H1 (cell line): ENCODE results near the gene PTPMT1. TPM values are rescaled to one million over a fixed set of nuclear protein-coding genes. Genes with fewer than 3 reads are reported as not detected.

Experiments
- BACH1 ChIP-seq: IDR thresholded peaks from 2 replicates; pipeline ENCODE4 v1.6.1; 2012; ENCODE audit warnings: low read length, improper control_type of control experiment
- CHD1 ChIP-seq: IDR thresholded peaks from 2 replicates; pipeline ENCODE4 v1.6.1; 2012; ENCODE audit warnings: low read depth, low read length, improper control_type of control experiment
- CHD2 ChIP-seq: IDR thresholded peaks from 2 replicates; pipeline ENCODE4 v1.6.1; 2012; ENCODE audit warnings: low read length, improper control_type of control experiment
- HDAC2 ChIP-seq, 2 experiments: fragments of 300-600 bp in 1 of 2; sonication (generic) in 1 of 2; IDR thresholded peaks; 2 replicates each; pipeline ENCODE4 v1.6.1; 2011 to 2012; ENCODE audit warnings: low read depth in 2 of 2, low read length in 2 of 2, mild to moderate bottlenecking in 2 of 2, moderate library complexity in 2 of 2, borderline replicate concordance in 1 of 2, inconsistent platforms in 1 of 2
- SIRT6 ChIP-seq: IDR thresholded peaks from one replicate; pipeline ENCODE4 v1.7.1; 2012; ENCODE audit warnings: low read length, inconsistent platforms
- polyA plus RNA-seq, 7 experiments: library from polyadenylated mRNA; depleted of rRNA in 3 of 7; stranded (reverse) in 5 of 7; unstranded in 2 of 7; fragments of >200 nt in 5 of 7; fragments of 200-250 nt in 2 of 7; gene quantifications; 1 replicate in 5 of 7; 2 replicates in 1 of 7; 4 replicates in 1 of 7; pipeline versions ENCODE4 v1.2.1 to v1.2.3, GENCODE V29; 2011 to 2013; ENCODE audit warnings: missing spikeins in 2 of 7, mixed read lengths in 2 of 7
- total RNA-seq: library from RNA; stranded (reverse); fragmentation: NEBNext Ultra II Directional; extraction: Animal tissue kit (Norgen Biotek cat#: 25700); gene quantifications from 2 replicates; pipeline ENCODE4 v1.2.1, GENCODE V29; 2021
- TF ChIP-seq, protein P1 (sequence below): IDR thresholded peaks from 2 replicates; pipeline ENCODE4 v1.6.1; 2011; ENCODE audit warnings: low read length, improper control_type of control experiment

PTPMT1 gene
- total and polyA plus RNA-seq, 2 of the 8 experiments (the other 6 are each of a cell fraction or from before 2014, with no cell fraction given), result 44.8 to 105 TPM

GRCh38 chr11:47587723-47588326, 22.4 kb downstream of the PTPMT1 start (continued):
- TF ChIP-seq HDAC2 (IDR thresholded peaks at IDR 0.05; ENCODE audit: borderline replicate concordance in 1 of 2, low read depth in 2 of 2, low read length in 2 of 2) (no peak), BACH1 (no peak), SIRT6 (no peak), CHD2 (no peak), CHD1 (no peak)
- TF ChIP-seq, protein P1, sequence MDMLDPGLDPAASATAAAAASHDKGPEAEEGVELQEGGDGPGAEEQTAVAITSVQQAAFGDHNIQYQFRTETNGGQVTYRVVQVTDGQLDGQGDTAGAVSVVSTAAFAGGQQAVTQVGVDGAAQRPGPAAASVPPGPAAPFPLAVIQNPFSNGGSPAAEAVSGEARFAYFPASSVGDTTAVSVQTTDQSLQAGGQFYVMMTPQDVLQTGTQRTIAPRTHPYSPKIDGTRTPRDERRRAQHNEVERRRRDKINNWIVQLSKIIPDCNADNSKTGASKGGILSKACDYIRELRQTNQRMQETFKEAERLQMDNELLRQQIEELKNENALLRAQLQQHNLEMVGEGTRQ, result no peak
